ENCODE measurements around the gene PTPRM. TPM values are rescaled to one million over a fixed set of nuclear protein-coding genes. Genes with fewer than 3 reads are reported as not detected.
A peak's percentile ranks its signal among the peaks of the same experiment; 100 is the strongest.

PTPRM gene
- total RNA-seq, 1 donor, result 84.7 TPM

GRCh38 chr18:7626922-7627440 lies 59.9 kb downstream of the PTPRM start:
- no peaks in the 10 kb centered on the region for H4K20me1 ChIP-seq (ENCODE audit: insufficient read depth, low read length)
- TF ChIP-seq CTCF (IDR thresholded peaks at IDR 0.05; ENCODE audit: extremely low read depth, low read depth, low read length), result peak; percentile 28
- H3K4me3 ChIP-seq (ENCODE audit: insufficient read depth, low read length), result no peak overlapping the region
- peaks cover 37% of the 10 kb centered on the region for H3K79me2 ChIP-seq (ENCODE audit: insufficient read depth, low read length)
- H2AFZ ChIP-seq (ENCODE audit: low read length), result no peak overlapping the region
- H3K27me3 ChIP-seq (ENCODE audit: insufficient read depth, low read length), result no peaks in the 10 kb centered on the region
- H3K36me3 ChIP-seq (ENCODE audit: insufficient read depth, low read length), result no peaks in the 10 kb centered on the region
- peak overlapping the region; percentile 15 for H3K4me2 ChIP-seq (ENCODE audit: insufficient read depth, low read length)
- DNase-seq (ENCODE audit: insufficient read length, low spot score, missing footprints), result no peak
- H3K9me3 ChIP-seq (ENCODE audit: low read depth, low read length), result no peaks in the 10 kb centered on the region
- H3K4me1 ChIP-seq (ENCODE audit: insufficient read depth, low read length), result peaks cover 8% of the 10 kb centered on the region
- no peak overlapping the region for H3K27ac ChIP-seq (ENCODE audit: low read depth, low read length)

DNA sequence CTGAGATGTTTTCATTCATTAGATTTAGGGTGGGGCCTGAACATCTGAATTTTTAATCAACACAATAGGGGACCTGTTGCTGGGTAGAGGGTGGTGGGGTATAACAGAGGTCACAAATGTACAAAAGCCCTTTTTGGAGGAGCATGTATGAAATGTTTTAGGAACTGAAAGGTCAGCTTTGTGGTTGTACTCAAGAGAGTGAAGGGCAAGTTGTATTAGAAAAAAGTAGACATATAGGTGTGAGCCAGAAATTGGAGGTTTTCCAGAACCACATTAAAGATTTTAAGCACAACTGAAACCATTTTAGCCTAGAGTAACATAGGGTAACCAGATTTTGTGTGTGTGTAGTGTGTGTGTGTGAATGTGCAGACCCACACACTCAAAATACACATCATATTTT lies 62.3 kb downstream of the PTPRM start:
- TF ChIP-seq CTCF (IDR thresholded peaks at IDR 0.05; ENCODE audit: extremely low read depth, low read depth, low read length), result no peak
- no peak overlapping the region for H3K27ac ChIP-seq (ENCODE audit: low read depth, low read length)
- no peak for DNase-seq (ENCODE audit: insufficient read length, low spot score, missing footprints)
- peaks cover 13% of the 10 kb centered on the region for H3K4me1 ChIP-seq (ENCODE audit: insufficient read depth, low read length)
- peaks cover 43% of the 10 kb centered on the region for H3K79me2 ChIP-seq (ENCODE audit: insufficient read depth, low read length)
- H3K4me3 ChIP-seq (ENCODE audit: insufficient read depth, low read length), result no peak overlapping the region
- H4K20me1 ChIP-seq (ENCODE audit: insufficient read depth, low read length), result no peaks in the 10 kb centered on the region
- no peaks in the 10 kb centered on the region for H3K9me3 ChIP-seq (ENCODE audit: low read depth, low read length)
- no peaks in the 10 kb centered on the region for H3K27me3 ChIP-seq (ENCODE audit: insufficient read depth, low read length)
- H2AFZ ChIP-seq (ENCODE audit: low read length), result no peak overlapping the region
- no peaks in the 10 kb centered on the region for H3K36me3 ChIP-seq (ENCODE audit: insufficient read depth, low read length)
- H3K4me2 ChIP-seq (ENCODE audit: insufficient read depth, low read length), result no peak overlapping the region

DNA sequence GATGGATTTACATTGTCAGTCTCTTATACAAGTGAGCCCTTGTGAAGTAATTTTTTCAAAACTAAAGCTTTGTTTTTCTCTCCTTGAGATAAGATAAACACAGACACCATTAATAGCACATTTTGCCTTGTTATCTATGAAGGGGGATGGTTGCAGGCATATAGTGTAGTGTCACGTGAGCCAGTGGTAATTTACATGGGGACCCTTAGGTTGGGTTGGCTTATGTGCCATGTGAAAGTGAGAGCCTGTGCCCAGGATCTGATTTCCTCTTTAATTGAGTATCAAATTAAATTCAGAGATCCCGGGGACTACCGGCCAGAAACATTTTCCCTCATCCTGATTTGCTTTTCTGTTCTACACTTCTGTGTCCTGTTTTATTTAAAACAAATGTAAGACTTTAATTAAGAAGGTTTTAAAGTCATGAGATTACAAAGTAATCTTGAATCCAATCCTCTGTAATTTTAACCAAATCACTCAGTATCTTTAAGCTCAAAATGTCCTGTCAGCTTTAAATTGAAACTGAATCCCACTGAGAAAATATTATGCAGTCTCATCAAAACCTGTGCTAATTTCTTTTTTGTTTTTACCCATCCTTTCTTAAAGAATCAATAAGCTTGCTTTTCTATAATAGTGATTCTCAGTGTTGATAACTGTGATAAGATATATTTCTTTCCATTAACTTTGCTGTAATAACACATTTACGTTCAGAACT lies 63.8 kb downstream of the PTPRM start:
- peaks cover 1% of the 10 kb centered on the region for H4K20me1 ChIP-seq (ENCODE audit: insufficient read depth, low read length)
- peaks cover 13% of the 10 kb centered on the region for H3K4me1 ChIP-seq (ENCODE audit: insufficient read depth, low read length)
- H3K9me3 ChIP-seq (ENCODE audit: low read depth, low read length), result no peaks in the 10 kb centered on the region
- H3K27me3 ChIP-seq (ENCODE audit: insufficient read depth, low read length), result no peaks in the 10 kb centered on the region
- H3K36me3 ChIP-seq (ENCODE audit: insufficient read depth, low read length), result no peaks in the 10 kb centered on the region
- H3K27ac ChIP-seq (ENCODE audit: low read depth, low read length), result no peak overlapping the region
- H3K79me2 ChIP-seq (ENCODE audit: insufficient read depth, low read length), result peaks cover 38% of the 10 kb centered on the region
- no peak overlapping the region for H3K4me3 ChIP-seq (ENCODE audit: insufficient read depth, low read length)
- TF ChIP-seq CTCF (IDR thresholded peaks at IDR 0.05; ENCODE audit: extremely low read depth, low read depth, low read length), result no peak
- DNase-seq (ENCODE audit: insufficient read length, low spot score, missing footprints), result no peak
- H2AFZ ChIP-seq (ENCODE audit: low read length), result no peak overlapping the region
- H3K4me2 ChIP-seq (ENCODE audit: insufficient read depth, low read length), result no peak overlapping the region

GRCh38 chr18:7632152-7633098 lies 65.3 kb downstream of the PTPRM start:
- Histone ChIP-seq H3K4me3 (ENCODE audit: insufficient read depth, low read length) (no peak overlapping the region), H3K79me2 (ENCODE audit: insufficient read depth, low read length) (peaks cover 40% of the 10 kb centered on the region), H3K9me3 (ENCODE audit: low read depth, low read length) (no peaks in the 10 kb centered on the region), H3K4me2 (ENCODE audit: insufficient read depth, low read length) (no peak overlapping the region), H3K36me3 (ENCODE audit: insufficient read depth, low read length) (no peaks in the 10 kb centered on the region), H4K20me1 (ENCODE audit: insufficient read depth, low read length) (peaks cover 2% of the 10 kb centered on the region), H3K4me1 (ENCODE audit: insufficient read depth, low read length) (peaks cover 10% of the 10 kb centered on the region), H3K27me3 (ENCODE audit: insufficient read depth, low read length) (no peaks in the 10 kb centered on the region), H2AFZ (ENCODE audit: low read length) (no peak overlapping the region), H3K27ac (ENCODE audit: low read depth, low read length) (no peak overlapping the region)
- no peak for TF ChIP-seq CTCF (IDR thresholded peaks at IDR 0.05; ENCODE audit: extremely low read depth, low read depth, low read length)
- no peak for DNase-seq (ENCODE audit: insufficient read length, low spot score, missing footprints)

All from osteoblast (primary cell).